HG03025 (cell line): ENCODE measurements around the gene ACBD3.
"Not testable (repeated sequence)": the region's sequence is repeated elsewhere in the genome, so short reads cannot be mapped to it uniquely, and the experiment has no call there.

Experiments used
- ATAC-seq: cut with Tn5 transposase; IDR thresholded peaks from one replicate; pipeline ENCODE4 v1.9.1; 2021; ENCODE audit warnings: mild to moderate bottlenecking, moderate library complexity; ENCODE audit not compliant: unreplicated experiment, low FRiP score

ACBD3 gene

DNA sequence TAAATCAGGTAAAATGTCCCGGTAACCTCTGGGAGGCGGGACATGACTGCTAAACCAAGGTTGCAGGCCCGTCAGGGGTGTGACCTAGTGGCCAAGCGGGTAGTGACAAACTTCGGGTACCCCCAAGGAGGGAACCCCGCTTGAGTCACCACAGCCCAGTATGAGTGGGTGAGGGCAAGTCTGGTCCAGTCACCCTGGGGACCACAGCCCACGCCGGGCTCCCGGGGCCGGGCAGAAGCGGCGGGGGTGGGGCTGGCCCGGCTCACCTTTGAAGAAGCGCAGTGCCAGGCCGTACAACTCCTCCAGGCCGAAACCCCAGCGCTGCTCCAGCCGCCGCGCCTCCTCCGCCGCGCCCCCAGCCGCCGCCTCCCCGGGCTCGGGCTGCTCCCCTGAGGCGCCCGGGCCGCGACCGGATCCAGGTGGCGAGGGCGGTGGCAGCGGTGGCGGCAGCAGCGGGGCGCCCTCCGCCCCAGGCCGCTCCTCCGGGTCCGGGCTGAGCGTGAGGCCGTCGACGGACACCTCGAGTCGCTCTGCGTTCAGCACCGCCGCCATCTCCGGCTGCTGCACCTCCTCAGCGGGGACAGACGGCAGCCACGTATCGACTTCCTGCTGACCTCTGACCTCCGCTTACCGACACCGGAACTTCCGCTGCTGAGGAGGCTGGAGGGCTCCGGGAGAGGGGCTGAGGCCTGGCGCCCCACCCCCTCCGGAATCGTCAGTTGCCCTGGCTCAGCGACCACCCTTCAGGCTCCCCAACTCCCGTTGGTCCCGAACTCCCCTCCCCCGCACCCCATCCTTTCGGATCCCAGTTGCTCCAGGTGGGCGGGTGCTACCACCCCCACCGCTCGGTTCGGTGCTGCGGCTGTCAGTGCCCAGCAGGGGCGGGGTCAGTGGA, at the start of gene ACBD3:
TSS of gene ACBD3 (minus strand) at position 618 of the 895 bp plus-strand sequence. CDS start at position 552, 66 bp downstream.
- peak; percentile 90 for ATAC-seq

DNA sequence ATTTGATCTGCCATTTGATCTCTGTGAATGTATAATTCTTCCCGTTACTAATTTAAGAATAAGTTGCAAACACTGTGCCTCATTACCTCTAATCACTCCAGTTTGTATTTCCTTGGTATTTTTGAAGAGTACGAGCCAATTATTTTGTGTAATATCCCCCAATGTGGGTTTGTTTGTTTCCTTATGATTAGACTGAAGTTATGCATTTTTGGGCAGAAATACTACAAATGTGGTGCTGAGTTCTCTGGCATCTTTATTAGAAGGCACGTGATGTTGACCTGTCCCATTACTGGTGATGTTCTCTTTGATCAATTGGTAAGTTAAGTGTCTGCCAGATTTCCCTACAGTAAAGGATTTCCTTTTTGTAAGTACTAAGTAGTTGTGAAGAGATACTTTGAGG, 47.3 kb upstream of the ACBD3 start:
- no peak for ATAC-seq

DNA sequence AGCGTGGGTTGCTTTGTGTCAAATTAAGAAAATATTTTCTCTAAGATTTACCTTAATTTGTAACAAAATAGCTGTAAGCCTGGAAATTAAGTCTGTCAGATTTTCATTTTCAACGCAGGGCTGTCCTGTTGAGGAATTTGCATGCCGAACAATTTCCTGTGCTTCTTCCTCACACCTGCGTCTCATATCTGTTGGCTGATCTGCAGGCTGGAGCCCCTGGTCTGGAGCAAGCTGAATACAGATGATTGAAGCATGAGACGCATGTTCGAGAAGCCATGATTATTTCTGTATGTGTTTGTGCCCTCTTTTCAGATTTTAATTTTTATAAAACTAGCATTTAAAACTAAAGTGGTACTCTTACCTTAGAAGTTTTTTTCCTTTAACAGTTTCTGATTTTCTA, 46.8 kb upstream of the ACBD3 start:
- no peak for ATAC-seq

DNA sequence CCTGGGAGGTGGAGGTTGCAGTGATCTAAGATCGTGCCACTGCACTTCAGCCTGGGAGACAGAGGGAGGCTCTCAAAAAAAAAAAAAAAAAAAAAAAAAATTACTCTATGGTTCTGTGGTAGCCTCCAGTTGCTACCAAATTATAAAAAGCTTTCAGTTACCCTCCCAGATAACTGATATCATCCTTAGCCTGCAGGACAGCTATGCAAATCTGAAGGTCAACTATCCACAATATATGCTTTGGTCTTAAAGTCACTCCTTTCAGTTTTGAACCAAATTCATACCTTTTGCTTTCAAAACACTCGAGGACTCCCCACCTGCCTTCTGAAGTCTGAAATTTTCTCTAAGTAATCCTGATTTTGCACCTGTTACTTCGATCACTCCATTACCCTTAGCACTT, 40.1 kb upstream of the ACBD3 start:
- no peak for ATAC-seq

DNA sequence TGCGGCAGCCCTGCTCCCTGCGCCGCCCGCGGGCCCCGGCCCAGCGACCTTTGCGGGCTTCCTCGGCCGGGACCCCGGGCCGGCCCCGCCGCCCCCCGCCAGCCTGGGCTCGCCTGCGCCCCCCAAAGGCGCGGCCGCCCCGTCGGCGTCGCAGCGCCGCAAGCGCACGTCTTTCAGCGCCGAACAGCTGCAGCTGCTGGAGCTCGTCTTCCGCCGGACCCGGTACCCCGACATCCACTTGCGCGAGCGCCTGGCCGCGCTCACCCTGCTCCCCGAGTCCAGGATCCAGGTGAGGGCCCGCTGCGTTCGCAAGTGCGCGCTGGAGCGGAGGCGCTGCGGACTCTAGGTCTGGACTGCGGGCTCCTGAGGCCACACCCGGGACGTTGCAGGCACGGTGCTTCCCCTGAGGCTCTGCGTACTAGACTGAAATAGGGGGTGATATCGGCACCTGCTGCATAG, 37.3 kb upstream of the ACBD3 start:
- ATAC-seq = peak; percentile 52

DNA sequence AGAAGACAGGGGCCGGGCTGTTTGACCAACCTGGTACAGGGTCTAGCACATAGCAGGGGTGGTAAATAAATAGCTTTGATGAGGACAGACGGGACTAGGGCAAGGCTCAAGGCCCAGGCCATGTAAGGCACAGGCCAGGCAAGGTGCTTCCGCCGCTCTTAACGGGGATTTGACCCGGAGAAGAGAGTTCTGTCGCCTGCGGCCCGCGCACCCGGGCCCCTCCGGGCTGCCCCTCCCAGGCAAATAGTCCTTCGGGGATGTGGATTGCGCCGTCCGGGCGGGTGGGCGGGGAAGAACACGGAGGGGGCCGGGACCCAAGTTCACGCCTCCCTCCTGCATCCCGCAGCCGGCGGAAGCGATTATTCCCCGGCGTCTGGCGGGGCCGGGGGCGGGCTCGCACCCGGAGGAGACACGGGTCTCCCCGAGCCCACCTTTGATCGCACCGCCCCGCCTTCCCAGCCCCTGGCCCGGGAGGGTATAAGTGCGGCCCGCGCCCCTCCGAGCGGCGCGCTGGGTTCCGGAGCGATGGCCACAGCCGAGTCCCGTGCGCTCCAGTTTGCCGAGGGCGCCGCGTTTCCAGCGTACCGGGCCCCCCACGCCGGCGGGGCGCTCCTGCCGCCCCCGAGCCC, 36.7 kb upstream of the ACBD3 start, which contains the start of gene MIXL1:
TSS of gene MIXL1 (plus strand) at position 508 of the 629 bp plus-strand sequence. CDS start at position 526, 18 bp downstream.
- peak; percentile 42 for ATAC-seq

DNA sequence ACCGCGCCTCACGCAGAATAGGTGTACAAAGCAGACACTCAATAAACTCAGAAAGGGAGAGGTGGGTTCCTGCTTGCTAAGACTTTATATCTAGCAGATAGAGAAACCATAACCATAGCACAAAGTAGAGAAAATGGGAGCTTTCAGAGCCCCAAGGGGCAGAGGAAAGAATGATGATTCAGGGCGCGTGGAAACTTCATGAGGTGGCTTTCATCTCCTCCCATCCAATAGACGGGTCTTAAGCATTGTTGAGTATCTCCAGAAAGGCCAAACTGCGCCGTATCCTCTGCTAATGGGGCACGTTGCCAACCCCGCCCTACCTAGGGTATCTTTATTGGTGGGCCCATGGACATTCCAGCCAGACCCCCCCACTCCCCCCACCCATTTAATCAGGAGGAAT, 36.1 kb upstream of the ACBD3 start:
- ATAC-seq = no peak

DNA sequence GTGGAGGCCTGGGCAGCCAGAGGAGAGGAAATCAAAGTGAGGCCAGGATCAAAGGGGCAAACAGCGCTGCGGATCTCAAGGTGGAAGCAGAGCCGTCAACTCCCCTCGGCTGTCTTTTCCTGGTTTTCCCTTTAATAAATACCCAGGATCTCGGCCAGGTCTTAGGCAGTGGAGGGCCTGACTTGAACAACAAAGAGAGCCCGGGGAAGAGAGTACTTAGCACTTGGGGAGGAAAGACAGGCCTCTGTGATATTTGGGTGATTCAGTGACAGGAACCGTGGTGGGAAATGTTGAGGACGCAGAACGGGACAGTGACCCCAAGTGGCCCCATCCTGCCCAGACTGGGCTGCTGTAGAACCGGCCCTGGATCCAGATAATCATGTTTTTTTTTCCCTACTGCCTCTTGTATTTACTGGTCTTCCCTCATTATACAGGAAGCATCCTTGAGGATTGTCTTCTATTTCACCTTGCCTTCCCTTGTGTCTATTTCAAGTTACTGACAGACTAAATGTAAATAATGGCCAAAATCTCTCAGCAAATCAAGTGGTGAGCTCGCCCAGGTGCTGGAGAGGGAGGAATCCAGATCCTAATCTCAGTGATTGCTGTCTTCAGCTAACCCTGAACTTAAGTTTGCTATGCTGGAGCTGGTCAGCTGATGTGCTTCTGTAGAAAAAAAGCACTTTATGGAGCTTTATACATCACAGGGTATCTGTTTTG, 34.1 kb upstream of the ACBD3 start:
- ATAC-seq = no peak

DNA sequence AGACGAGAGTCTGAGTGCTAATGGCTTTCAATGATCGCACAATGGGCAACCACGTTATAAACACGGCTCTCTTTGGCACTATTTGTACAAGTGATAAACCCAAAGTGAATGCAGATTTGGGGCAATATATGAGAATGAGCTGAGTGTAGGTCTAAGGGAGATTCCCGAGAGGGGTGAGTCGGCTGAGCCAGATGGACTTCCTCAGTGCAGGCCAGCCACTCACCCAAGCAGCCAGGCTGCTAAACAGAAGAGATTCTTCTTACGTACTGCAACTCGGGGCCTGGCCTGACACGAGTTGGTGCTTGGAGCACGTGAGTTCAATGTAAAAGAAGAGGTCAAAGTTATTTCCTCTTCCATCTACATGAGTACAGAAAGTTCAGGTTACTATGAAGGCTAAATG, 30.7 kb upstream of the ACBD3 start:
- ATAC-seq = no peak

DNA sequence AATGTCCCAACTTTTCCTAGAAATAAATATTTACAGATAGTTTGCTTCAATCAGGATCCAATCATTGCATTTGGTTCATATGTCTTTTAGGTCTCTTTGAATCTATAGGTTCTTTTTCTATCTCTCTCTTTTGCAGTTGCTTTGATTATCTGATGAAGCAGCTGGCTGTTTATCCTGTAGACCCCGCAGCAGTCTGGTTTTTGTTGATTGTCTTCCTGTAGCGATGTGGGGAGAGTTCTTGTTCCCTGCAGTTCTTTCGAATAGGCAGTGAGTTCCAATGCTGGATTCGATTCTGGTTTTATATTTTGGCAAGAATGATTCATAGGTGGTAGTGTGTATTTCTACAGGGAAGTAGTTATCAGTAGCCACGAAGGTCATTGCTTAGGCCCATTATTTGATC, 29.5 kb upstream of the ACBD3 start:
- ATAC-seq = no peak

DNA sequence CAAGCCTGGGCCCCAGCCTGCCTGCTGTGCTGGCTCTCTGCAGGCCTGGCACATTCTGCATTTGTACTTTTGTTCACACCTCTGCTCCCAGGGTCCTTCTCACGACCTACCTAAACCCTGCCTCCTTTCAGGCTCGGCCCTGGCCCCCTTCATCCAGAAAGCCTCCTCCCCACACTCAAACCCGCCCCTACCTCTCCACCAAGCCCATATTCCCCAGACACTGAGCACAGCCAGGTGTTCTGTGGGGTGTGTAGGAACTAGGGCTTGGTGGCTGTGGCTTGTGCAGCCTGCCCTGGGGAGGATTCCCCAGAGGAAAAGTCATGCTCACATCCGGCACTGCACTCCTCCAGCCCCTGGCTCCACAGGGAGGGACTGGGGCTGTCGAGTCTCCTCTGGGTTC, 28.7 kb upstream of the ACBD3 start:
- ATAC-seq = no peak

DNA sequence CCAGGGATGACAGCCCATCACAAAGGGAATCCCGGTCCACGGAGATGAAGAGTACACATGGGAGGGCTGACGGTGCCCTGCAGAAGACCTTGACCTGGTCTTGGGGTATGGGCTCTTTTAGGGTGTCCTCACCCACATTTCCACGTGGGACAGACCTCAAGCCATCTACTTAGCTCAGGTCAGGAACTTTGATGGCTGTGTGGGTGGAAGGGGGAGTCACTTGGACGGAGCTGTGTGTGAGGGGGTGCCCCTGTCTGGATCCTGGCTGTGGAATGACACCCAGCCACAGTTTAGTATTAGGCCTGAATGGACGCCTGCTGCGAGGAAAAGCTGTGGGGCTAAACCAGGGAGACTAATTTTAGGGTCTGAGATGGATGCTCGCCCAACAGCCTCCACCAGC, 26.0 kb upstream of the ACBD3 start:
- ATAC-seq = no peak

DNA sequence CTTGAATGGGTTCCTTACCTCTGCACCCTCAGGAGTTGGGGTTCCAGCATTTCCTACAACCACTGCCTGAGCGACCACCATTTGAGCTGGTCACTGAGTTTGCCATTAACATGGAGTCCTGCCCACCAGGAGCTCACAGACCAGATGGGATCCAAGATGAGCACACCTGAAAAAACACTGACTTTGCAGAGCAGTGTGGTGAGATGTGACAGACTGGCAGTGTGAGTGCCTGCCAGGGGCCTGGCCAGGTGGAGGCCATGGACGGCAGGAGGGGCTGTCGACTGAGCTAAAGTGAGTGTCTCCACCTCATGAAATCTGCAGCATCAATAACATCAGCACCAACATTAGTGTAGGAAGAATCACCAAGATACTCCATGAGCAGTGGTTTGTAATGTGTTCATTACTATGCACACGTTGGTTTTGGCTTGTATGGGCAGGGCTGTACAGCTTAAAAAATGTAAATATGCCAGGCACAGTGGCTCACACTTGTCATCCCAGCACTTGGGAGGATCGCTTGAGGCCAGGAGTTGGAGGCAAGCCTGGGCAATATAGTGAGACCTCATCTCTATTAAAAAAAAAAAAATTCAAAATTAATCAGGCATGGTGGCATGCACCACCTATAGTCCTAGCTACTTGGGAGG, 24.8 kb upstream of the ACBD3 start:
- no peak for ATAC-seq

DNA sequence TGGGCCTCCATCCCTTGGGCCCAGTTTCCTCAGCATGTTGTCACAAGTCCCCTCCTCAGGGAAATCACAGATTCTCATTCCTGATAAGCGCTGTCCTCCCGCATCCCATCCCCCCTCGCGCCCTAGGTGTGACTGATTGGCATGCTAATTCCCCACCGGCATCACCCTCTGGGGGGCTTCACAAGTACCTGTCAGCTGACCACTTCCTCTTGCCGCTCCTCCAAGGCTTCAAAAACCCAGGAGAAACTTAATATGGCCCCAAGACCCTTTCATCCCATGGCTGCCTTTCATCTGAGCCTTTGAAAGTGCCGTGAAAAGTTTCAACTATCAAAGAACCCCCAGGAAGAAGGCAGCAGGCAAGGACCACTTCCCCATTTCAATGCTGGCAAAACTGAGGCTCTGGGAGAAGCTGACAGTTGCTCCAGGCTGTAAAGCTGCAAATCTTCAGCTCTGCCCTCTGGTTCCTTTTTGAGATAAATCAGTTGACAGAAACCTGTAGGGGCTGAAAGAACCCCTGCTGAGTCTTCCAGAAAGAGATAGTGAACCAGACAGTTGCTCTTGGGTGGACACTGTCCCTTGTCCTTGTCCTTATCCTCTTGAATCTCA, 24.1 kb upstream of the ACBD3 start:
- ATAC-seq = no peak

DNA sequence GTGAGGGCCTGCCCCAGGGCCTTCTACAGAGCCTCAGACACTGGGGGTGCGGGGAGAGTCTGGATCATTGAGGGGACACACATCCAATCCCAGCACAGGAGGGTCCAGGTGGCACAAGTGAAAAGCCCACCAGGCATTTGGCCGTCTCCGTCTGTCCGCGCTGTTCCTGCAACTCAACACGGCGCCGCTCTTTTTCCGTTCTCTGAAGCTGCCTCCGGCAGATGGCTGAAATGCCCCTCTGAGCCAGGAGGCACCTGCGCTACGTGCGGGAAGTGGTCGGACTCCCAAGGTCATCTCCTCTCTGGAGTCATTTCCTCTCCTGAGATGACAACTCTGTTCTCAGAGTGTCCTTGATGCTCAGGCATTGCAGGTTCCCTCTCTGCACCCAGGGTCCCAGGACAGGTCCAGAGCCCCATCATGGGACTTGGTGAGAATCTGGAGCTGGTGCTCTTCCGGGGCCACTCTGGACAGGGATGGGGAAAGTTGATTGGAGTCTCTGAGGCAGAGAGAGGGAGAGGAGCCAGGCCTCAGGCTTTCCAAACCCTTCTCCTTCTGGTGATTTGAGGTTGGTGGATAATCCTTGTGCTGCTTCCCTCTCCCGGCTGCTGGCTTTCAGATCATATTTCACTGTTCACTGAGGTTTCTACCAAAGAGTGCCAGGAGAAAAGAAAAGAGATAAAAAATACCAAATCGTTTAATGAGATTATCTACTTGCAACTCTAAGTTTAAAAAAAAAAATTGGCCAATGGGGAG, 22.9 kb upstream of the ACBD3 start:
- no peak for ATAC-seq

DNA sequence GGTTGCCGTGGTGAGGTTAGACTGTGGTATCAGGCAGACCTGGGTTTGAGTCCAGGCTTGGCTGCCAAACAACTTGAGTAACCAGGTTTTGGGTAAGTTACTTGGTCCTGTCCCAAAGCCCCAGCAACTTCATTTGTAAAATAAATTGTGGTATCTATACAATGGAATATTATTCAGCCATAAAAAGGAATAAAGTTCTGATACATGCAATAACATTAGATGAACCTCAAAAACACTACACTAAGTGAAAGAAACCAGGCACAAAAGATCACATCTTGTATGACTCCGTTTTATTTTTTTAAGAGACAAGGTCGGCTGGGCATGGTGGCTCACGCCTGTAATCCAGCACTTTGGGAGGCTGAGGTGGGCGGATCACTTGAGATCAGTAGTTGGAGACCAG, 20.5 kb upstream of the ACBD3 start:
- no peak for ATAC-seq

DNA sequence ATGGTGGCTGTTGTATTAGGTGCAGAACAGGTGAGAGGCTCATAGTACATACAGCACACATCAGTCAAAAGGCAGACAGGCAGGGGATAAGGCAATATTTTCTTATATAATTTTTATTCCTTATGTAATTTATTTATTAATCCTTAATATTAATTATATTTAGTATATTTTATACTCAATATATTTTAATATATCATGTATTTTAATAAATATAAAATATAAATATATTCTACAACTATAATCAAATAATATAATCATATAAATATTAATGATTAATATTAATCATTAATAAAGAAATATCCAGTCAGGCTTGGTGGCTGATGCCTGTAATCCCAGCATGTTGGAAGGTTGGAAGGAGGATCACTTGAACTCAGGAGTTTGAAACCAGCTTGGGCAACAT, 17.7 kb upstream of the ACBD3 start:
- no peak for ATAC-seq

DNA sequence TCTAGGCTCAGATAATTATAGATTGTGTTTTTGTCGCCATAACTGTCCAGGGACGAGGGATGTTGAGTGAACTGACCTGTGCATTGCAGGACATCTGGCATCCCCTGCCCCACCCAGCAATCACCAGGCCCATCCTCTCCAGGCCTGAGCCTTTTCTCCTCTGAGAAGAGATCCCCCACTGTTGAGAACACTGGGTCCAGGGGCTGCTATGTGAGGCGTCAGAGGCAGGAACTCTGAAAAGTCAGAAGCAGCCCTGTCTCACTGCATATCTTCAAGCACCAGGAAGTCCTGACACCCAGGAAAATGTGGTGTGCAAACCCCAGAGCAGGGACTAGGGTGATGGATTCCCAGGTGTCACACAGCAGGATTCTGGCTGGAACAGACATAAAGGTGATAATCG, 17.1 kb upstream of the ACBD3 start:
- ATAC-seq = no peak

DNA sequence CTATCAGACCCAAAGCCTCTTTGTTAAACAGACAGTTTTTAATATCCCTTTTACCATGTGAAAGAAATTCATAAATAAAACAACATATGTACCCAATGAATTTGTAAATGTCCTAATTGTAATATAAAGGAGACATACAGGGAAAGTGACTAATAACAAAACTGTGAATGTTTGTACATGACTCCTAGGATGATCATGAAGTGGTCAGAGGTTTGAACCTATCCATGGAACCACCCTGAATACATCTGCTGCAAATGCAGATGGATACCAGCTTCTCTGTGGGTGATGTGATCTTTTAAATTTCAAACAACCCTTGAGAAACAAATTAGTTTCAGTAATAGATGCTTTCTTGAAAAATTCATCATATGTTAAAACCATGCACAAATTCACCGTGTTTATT, 16.7 kb upstream of the ACBD3 start:
- ATAC-seq = no peak

DNA sequence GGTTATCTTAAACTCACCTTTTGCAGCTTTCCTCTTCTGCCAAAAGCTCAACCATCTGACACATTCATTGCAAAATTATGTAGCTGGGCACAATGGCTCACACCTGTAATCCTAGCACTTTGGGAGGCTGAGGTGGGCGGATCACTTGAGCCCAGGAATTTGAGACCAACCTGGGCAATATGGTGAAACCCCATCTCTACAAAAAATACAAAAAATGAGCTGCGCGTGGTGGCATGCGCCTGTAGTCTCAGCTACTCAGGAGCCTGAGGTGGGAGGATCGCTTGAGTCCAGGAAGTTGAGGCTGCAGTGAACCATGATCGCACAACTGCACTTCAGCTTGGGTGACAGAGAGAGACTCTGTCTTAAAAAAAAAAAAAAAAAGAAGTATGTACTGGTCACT, 16.1 kb upstream of the ACBD3 start:
- not testable (repeated sequence) for ATAC-seq
